Mucosa of gallbladder (tissue), 1 donor: ENCODE data around the gene PCDHA7. TPM values are rescaled to one million over a fixed set of nuclear protein-coding genes. Genes with fewer than 3 reads are reported as not detected.

Source experiments
- total RNA-seq: library from RNA; stranded (reverse); gene quantifications from one replicate; pipeline ENCODE4 v1.2.1, GENCODE V29; 2021
- donor health status: DM: no; HTN: no; CAD: no.

PCDHA7 gene
- total RNA-seq, 1 donor from 2014 or later = 0.89 TPM

Other genes starting within 250 kb of the PCDHA7 start
- gene CD14, start 201.1 kb upstream of the PCDHA7 start, total RNA-seq = 104 TPM
- gene TMCO6, start 194.8 kb upstream of the PCDHA7 start, total RNA-seq = 20.6 TPM
- gene NDUFA2, start 186.6 kb upstream of the PCDHA7 start, total RNA-seq = 73.0 TPM
- gene IK, start 186.4 kb upstream of the PCDHA7 start, total RNA-seq = 72.1 TPM
- 22.1 TPM for gene WDR55, start 169.4 kb upstream of the PCDHA7 start, total RNA-seq
- gene DND1, start 160.7 kb upstream of the PCDHA7 start, total RNA-seq = 2.5 TPM
- 45.5 TPM for gene HARS1, start 142.9 kb upstream of the PCDHA7 start, total RNA-seq
- 30.5 TPM for gene HARS2, start 142.8 kb upstream of the PCDHA7 start, total RNA-seq
- 50.9 TPM for gene ZMAT2, start 133.8 kb upstream of the PCDHA7 start, total RNA-seq
- gene PCDHA1, start 48.1 kb upstream of the PCDHA7 start, total RNA-seq = 0.06 TPM
- 0.20 TPM for gene PCDHA2, start 39.4 kb upstream of the PCDHA7 start, total RNA-seq
- gene PCDHA3, start 33.2 kb upstream of the PCDHA7 start, total RNA-seq = 1.9 TPM
- gene PCDHA4, start 27.2 kb upstream of the PCDHA7 start, total RNA-seq = 8.0 TPM
- 1.2 TPM for gene PCDHA5, start 12.7 kb upstream of the PCDHA7 start, total RNA-seq
- 2.0 TPM for gene PCDHA6, start 6.3 kb upstream of the PCDHA7 start, total RNA-seq
- 0.49 TPM for gene PCDHA8, start 6.9 kb downstream of the PCDHA7 start, total RNA-seq
- 0.29 TPM for gene PCDHA9, start 14.1 kb downstream of the PCDHA7 start, total RNA-seq
- 2.9 TPM for gene PCDHA10, start 21.6 kb downstream of the PCDHA7 start, total RNA-seq
- gene PCDHA11, start 34.7 kb downstream of the PCDHA7 start, total RNA-seq = 2.9 TPM
- gene PCDHA12, start 41.0 kb downstream of the PCDHA7 start, total RNA-seq = 10.0 TPM
- 6.7 TPM for gene PCDHA13, start 47.9 kb downstream of the PCDHA7 start, total RNA-seq
- gene PCDHAC1, start 92.0 kb downstream of the PCDHA7 start, total RNA-seq = 12.2 TPM
- gene PCDHAC2, start 132.2 kb downstream of the PCDHA7 start, total RNA-seq = 33.4 TPM
- 0.09 TPM for gene PCDHB1, start 217.1 kb downstream of the PCDHA7 start, total RNA-seq